GM18870 (cell line): ENCODE data around the gene PKLR.
"Not testable (repeated sequence)": the region's sequence is repeated elsewhere in the genome, so short reads cannot be mapped to it uniquely, and the experiment has no call there.

ENCODE experiments used
- ATAC-seq: cut with Tn5 transposase; IDR thresholded peaks from one replicate; pipeline ENCODE4 v1.9.1; 2021; ENCODE audit warnings: moderate library complexity; ENCODE audit not compliant: unreplicated experiment

Gene PKLR

DNA sequence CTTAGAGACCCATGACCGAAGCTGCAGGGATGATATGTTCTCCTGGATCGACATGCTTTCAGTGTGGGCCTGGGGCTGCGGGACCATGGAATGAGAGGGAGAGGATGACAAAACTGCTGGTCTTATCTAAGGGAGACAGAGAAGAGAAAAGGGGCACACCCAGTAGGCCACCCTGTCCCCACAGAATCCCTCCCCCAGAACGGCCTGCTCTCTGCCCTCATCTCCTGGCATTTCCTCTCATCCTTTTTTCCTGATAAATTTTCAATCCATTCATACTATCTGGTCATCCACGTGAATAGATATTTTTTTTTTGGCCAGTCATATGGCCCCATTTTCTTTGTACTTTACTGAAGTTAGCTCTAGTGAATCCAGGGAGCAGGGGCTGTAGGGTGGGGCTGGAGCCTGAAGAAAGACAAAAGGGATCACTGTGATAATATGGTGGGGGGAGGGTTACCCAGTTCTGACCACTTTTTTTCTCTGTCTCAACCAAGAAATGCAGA lies at the start of gene PKLR:
TSS of gene PKLR (minus strand) at position 97 of the 500 bp plus-strand sequence. CDS start at position 54, 43 bp downstream.
- ATAC-seq = no peak

- ATAC-seq = no peak
Observed at GRCh38 chr1:155342842-155343241, 41.6 kb upstream of the PKLR start.

- no peak for ATAC-seq
Observed at GRCh38 chr1:155339515-155340097, 38.4 kb upstream of the PKLR start.

DNA sequence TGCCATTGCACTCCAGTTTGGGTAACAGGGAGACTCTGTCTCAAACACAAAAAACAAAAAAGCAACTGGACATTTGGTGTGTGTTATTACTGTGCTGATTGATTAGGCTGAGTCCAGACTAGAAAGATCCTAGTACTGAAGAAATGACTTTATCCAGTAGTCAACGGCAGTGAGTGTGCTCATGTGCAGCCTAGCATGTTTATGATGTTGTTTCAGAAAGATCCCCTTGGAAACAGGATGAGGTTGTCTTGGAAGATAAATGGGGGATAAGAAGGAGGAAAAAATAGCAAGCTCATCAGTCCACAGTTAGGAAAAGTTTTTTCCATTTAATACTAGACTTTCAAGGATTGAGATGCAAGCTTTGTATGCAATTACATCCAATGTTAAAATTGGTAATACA lies 33.7 kb upstream of the PKLR start:
- ATAC-seq = no peak

GRCh38 chr1:155329980-155330598 lies 28.9 kb upstream of the PKLR start:
- no peak for ATAC-seq

DNA sequence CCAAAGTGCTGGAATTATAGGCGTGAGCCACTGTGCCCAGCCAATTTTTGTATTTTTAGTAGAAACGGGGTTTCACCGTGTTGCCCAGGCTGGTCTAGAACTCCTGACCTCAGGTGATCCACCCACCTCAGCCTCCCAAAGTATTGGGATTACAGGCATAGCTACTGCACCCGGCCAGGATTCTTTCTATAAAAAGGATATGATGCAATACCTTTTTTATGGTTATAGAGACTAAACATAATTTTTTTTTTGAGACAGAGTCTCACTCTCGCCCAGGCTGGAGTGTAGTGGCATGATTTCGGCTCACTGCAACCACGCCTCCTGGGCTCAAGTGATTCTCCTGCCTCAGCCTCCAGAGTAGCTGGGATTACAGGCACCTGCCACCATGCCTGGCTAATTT lies 27.6 kb upstream of the PKLR start:
- ATAC-seq = not testable (repeated sequence)

DNA sequence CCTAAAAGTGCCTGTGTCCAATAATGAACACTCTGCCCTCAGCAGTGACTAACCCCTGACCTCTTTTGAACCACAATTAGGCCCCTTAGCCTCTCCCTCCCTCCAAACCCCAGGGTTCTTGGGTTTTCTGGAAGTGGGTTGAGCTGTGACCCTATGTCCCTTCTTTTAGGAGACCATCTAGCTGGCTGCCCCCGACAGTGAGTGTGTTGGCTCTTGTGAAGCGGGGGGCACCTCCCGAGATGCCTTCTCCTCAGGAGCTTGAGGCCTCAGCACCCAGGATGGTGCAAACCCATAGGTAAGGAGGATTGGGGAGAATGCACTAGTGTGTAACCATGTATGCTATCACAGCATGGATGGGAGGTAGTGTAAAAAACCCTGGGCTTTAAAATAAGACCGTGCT lies 26.7 kb upstream of the PKLR start:
- ATAC-seq = no peak

DNA sequence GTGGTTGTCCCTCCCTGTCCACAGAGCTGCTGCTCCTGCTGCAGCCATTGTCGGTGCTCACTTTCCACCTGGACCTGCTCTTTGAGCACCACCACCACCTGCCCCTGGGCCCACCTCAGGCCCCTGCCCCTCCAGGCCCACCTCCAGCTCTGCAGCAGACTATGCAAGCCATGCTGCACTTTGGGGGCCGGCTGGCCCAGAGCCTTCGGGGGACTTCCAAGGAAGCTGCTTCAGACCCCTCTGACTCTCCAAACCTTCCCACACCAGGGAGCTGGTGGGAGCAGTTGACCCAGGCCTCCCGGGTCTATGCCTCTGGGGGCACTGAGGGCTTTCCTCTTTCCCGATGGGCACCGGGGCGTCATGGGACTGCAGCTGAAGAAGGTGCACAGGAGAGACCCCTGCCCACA lies 25.4 kb upstream of the PKLR start:
- ATAC-seq = no peak

DNA sequence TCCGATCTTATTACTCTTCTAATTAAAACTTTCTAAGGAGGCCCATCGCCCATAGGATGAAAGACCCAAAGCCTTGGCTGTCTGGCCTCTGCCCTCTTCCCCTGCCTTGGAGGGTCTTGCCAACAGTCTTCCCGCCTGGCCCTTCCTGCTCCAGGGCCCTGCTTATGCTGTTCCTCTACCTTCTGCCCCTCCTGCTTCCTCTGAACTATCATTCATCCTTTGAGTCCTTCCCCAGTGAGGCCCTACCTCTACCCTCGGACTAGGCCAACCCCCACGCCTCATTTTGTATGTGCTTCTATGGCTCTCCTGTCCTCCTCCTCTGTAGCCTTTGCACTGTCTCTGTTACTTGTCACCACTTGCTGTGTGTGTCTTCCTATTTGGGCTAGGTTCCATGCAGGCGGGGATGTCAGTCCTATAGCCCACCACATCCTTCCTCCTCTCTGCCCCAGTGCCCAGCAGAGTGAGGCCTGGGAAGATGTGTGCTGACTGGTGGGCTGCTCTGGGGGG lies 24.8 kb upstream of the PKLR start:
- no peak for ATAC-seq

- ATAC-seq = no peak
Observed at GRCh38 chr1:155325603-155325893, 24.3 kb upstream of the PKLR start.

- ATAC-seq = no peak
Observed at GRCh38 chr1:155324717-155325602, 23.7 kb upstream of the PKLR start.

GRCh38 chr1:155324037-155324716 lies 22.9 kb upstream of the PKLR start:
- peak; percentile 49 for ATAC-seq

GRCh38 chr1:155323729-155324036 lies 22.4 kb upstream of the PKLR start:
- ATAC-seq = peak; percentile 0

GRCh38 chr1:155322953-155323728 lies 21.9 kb upstream of the PKLR start:
- no peak for ATAC-seq

DNA sequence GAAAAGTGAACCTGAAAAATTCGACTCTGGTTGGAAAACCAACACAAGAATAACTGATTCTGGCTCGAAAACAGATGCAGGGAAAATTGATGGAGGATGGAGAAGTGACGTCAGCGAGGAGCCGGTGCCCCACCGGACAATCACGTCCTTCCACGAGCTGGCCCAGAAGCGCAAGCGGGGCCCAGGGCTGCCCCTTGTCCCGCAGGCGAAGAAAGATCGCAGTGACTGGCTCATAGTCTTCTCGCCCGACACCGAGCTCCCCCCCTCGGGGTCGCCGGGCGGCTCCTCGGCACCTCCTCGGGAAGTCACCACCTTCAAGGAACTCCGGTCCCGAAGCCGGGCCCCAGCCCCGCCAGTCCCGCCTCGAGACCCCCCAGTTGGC lies 21.3 kb upstream of the PKLR start:
- no peak for ATAC-seq

DNA sequence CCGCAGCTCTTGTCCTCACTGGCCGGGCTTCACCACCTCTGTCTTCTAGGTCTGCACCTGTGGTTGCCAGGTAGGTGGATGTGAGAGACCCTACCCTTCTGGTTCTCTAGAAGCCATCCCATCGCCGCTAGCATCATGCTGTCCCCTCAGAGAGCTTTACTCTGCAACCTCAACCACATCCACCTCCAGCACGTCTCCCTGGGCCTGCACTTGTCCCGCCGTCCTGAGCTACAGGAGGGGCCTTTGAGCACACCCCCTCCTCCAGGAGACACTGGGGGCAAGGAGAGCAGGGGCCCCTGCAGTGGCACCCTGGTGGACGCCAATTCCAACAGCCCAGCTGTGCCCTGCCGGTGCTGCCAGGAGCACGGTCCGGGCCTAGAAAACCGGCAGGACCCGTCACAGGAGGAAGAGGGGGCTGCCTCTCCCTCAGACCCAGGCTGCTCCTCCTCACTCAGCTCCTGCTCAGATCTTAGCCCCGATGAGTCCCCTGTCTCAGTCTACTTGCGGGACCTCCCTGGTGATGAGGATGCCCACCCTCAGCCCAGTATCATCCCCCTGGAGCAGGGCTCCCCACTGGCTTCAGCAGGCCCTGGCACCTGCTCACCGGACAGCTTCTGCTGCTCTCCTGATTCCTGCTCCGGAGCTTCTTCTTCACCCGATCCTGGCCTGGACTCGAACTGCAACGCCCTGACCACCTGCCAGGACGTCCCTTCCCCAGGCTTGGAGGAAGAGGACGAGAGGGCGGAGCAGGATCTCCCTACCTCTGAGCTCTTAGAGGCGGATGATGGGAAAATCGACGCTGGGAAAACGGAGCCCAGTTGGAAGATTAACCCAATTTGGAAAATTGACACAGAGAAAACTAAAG lies 20.6 kb upstream of the PKLR start:
- no peak for ATAC-seq

GRCh38 chr1:155320661-155321617 lies 19.7 kb upstream of the PKLR start, which contains the start of gene RUSC1:
RUSC1 (plus strand) TSS chr1:155320894; CDS start chr1:155321774, 880 bp downstream.
- ATAC-seq = no peak

GRCh38 chr1:155320252-155320651 lies 19.0 kb upstream of the PKLR start:
- ATAC-seq = no peak
